Stimulated activated naive CD8-positive, alpha-beta T cell treated with anti-CD3 and anti-CD28 coated beads, Interleukin-15, Interleukin-2, amounts not matched to agents 100 U/mL and 50 U/mL, for 24 hours (primary cell): ENCODE data around the gene HYAL1.

Experiments used
- ATAC-seq: fragments of 150-1000 bp; cut with Tn5 transposase; one replicate; pipeline ENCODE4 v1.10.0; 2021
- DNase-seq: peaks from one replicate; pipeline ENCODE4 v3.0.0; 2021

The HYAL1 gene

GRCh38 chr3:50334339-50335075 lies 31.1 kb upstream of the HYAL1 start:
- no peak for ATAC-seq
- DNase-seq, result no peak

GRCh38 chr3:50333744-50334328 lies 30.5 kb upstream of the HYAL1 start:
- no peak for ATAC-seq
- DNase-seq, result no peak

- DNase-seq (no peak), ATAC-seq (no peak)
These were observed 28.1 kb upstream of the HYAL1 start for GRCh38 chr3:50331364-50331907.

GRCh38 chr3:50330330-50330729 lies 27.0 kb upstream of the HYAL1 start:
- ATAC-seq (no peak), DNase-seq (no peak)

GRCh38 chr3:50327943-50328691 lies 24.7 kb upstream of the HYAL1 start, which contains the start of gene TUSC2:
Gene TUSC2 (minus strand): TSS chr3:50328223. CDS start chr3:50328099, 124 bp downstream.
- ATAC-seq (peak; percentile 91), DNase-seq (peak; percentile 96)

GRCh38 chr3:50327129-50327528 lies 23.8 kb upstream of the HYAL1 start:
- no peak for ATAC-seq
- DNase-seq, result no peak

DNA sequence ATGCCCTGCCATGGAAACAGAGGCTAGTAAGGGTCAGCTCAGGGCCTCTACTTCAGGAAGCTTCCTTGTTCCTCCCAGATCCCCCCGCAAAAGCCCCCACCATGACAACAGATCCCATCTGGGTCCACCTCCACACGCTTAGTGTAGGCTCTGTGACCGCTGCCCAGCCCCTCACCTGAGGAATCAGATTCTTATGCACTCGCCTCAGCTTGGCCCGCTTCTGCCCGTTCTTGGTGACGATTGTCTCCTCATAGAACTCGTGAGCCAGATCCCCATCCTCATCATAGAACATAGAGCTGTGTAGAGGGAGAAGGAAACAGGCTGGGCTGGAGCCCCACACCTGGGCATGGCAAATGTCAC lies 22.8 kb upstream of the HYAL1 start:
- ATAC-seq, result no peak

GRCh38 chr3:50325497-50326181 lies 22.3 kb upstream of the HYAL1 start:
- DNase-seq (no peak), ATAC-seq (no peak)

More for the DNA sequence above, 22.8 kb upstream of the HYAL1 start:
- DNase-seq, result no peak

GRCh38 chr3:50325113-50325480 lies 21.7 kb upstream of the HYAL1 start:
- DNase-seq (no peak), ATAC-seq (no peak)

DNA sequence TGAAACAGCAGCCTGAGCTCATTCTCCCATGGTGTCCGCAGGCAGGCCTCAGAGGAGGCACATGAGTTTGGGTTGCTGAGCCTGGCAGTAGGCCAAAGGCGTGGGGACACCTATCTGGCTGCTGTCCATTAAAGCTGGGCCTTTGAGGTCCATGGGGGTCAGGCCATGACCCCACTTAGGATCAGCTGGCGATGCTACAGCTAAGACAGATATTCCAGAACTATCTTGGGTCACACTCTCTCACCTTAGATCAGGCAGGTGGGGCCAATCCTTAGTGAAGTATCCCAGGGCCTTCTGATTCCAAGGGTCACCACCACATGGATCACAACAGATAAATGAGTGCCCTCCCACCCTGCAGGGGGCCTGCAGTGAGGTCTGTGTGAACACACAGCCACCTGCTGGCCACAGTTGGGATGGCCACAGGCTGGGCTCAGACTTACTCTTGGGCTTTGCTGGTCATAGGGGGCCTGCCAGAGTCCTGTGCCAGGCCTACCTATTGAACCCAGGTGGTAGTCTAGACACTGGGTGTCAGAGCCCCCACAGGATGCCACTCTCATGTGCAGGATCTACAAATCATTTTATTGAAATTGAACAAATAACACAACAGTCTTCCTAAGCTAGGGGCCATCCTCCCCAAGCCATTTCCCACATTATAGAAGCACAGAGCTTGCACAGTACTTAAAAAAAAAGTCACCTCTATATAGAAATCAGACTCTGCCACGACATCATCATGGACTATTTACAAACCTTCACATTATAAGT lies 21.2 kb upstream of the HYAL1 start:
- DNase-seq (peak; percentile 80), ATAC-seq (peak; percentile 39)

- no peak for DNase-seq
- ATAC-seq, result no peak
These were observed 20.3 kb upstream of the HYAL1 start for GRCh38 chr3:50323614-50324199.

DNA sequence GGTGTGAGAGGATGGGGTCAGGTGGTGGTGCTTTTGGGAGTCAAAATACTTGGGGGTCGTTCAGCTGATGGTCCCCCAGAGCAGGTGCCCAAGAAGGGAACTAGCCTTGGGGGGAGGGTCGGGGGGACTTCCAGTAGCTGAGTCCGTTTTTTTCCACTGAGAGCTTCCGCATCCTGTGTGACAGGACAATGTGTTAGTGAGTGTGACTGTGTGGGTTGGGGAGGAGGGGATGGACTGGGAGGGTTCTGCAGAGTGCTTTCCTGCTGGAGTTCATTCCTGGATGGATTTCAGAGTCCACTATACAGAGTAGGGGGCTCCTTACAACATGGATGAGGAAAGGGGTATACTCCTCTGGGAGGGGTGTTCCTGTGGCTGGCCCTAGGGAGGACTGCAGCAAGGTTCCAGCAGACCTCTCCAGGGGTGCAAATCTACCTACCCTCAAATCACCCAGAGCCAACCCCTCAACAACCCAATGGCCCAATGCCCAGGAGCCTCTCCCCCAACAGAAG lies 19.8 kb upstream of the HYAL1 start:
- no peak for DNase-seq
- no peak for ATAC-seq

GRCh38 chr3:50322386-50323091 lies 19.2 kb upstream of the HYAL1 start, which contains the start of gene HYAL2:
Gene HYAL2 (minus strand): TSS chr3:50322745. CDS start chr3:50320489, 2,256 bp downstream.
- DNase-seq (no peak), ATAC-seq (no peak)

- no peak for DNase-seq
- ATAC-seq, result no peak
These were observed 18.7 kb upstream of the HYAL1 start for GRCh38 chr3:50322115-50322385.

DNA sequence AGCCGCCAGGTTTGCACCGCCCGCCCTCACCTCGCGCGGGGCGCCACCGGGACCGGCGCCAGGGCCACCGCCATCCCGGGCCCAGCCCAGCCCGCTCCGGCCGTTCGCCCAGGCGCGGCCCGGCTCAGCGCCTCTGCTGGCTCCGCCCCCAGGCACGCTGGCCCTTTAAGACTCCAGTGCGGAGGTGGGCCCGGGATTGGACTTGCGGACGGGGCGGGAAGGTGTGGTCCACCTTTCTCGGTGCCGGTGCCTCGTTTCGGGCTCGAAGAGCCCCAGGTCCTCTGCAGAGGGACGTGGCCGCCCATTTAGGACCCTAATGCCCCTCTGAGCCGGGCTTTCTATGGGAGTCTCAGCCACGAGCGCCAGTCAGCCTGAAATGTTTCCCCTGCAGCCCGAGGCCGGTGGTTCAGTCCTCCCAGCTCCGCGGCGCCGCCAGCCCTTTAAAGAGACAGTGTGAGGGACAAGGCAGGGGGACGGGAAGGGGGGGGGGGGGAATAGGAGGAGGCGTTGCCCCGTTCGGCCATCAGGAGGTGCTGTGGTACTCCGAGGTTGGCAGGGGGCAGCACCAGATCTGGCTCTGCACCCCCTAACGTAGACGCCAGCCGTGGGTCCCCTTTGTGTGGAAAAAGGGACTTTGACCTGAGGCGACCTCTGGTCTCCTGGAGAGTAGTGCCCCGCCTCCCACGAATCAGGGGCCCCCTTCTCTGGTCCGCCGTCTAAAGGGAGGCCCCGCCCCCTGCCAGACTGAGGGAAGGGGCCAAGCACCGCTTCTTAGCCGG lies 18.2 kb upstream of the HYAL1 start:
- DNase-seq, result peak; percentile 86

GRCh38 chr3:50320853-50321335 lies 17.5 kb upstream of the HYAL1 start:
- DNase-seq, result peak; percentile 74
- ATAC-seq, result peak; percentile 55

More for the DNA sequence above, 18.2 kb upstream of the HYAL1 start:
- peak; percentile 81 for ATAC-seq

DNA sequence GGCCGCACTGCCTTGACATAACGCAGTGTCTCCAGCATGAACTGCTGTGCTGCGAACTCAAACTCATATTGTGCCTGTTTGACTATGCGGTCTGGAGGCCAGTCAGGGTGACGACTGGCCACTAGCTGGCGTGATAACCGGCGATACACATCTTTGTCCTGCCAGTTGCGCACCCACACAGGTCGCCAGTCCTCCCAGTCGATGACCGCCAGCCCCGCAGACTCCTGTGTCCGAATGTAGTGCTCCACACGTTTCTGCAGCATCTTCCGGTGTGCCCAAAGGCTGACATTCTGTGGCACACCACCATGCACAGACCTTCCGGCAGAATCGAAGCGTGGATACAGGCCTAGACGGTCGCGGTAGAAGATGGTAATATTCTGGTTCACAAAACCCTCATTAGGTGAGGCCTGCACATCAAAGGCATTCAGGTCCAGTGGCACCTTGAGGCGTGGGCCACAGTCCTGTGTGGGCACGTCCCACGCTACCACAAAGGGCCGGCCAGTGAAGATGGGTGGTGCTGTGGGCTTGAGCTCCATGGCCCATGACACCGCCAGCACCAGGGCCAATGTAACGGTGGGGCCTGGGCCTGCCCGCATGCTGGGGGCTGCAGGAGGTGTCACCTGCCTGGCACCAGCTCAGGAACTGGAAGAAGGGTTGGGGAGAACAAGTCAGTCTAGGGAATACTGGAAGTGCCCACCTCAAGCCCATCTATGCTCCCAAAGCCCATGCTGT lies 16.7 kb upstream of the HYAL1 start:
- ATAC-seq, result no peak
- DNase-seq, result no peak

DNA sequence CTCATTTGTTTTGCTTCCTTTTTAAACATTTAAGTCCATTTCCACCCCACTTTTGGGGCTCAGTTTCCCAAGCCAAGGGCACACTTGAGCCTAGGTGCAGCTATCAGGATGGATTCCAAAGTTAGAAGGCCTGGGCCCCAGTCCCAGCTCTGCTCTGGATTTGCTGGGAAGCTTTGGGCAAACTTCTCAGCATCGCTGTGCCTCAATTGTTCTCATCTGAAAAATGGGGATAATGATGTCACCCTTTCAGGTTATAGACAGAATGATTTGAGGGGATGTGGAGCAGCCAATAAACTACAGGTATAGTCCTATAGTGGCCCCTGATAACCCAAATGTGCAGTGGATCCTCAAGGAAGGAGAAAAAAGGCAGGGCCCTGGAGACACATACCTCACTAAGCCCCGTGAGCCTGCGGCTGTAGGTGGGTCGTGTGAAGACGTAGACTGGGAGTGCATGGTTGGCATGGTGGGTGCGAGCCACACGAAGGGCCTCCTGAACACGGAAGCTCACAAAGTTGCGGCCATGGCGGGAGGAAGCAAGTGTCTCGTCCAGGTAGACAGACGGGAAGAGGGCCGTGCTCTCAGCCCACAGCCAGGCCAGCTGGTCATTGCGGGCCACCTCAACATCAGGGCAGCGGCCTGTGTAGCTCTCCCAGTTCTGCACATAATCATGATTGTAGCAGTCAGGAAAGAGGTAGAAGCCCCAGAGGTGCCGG lies 16.0 kb upstream of the HYAL1 start:
- no peak for ATAC-seq
- no peak for DNase-seq
